ENCODE measurements around the gene LBHD2.

LBHD2 gene

GRCh38 chr14:103068351-103069073, 15.5 kb upstream of the LBHD2 start:
- DNase-seq (ENCODE audit: low spot score): no peak

- DNase-seq (ENCODE audit: low spot score): no peak
Measured at GRCh38 chr14:103070263-103070885, 13.6 kb upstream of the LBHD2 start.

- DNase-seq (ENCODE audit: low spot score): no peak
Measured at GRCh38 chr14:103070971-103071542, 13.0 kb upstream of the LBHD2 start.

GRCh38 chr14:103071544-103072251, 12.3 kb upstream of the LBHD2 start:
- DNase-seq (ENCODE audit: low spot score): no peak

GRCh38 chr14:103072595-103073366, 11.2 kb upstream of the LBHD2 start:
- no peak for DNase-seq (ENCODE audit: low spot score)

- DNase-seq (ENCODE audit: low spot score): no peak
Measured at GRCh38 chr14:103073367-103073875, 10.6 kb upstream of the LBHD2 start.

- no peak for DNase-seq (ENCODE audit: low spot score)
Measured at GRCh38 chr14:103073876-103074728, 9.9 kb upstream of the LBHD2 start.

- DNase-seq (ENCODE audit: low spot score): no peak
Measured at GRCh38 chr14:103074729-103075367, 9.2 kb upstream of the LBHD2 start.

- peak; percentile 76 for DNase-seq (ENCODE audit: low spot score)
Measured at GRCh38 chr14:103078420-103078749, 5.6 kb upstream of the LBHD2 start.

GRCh38 chr14:103078860-103079587, 5.0 kb upstream of the LBHD2 start:
- DNase-seq (ENCODE audit: low spot score): no peak

GRCh38 chr14:103081951-103082350, 2.1 kb upstream of the LBHD2 start:
- DNase-seq (ENCODE audit: low spot score): no peak

GRCh38 chr14:103085106-103086091, 1.4 kb downstream of the LBHD2 start:
- no peak for DNase-seq (ENCODE audit: low spot score)

GRCh38 chr14:103086771-103087342, 2.8 kb downstream of the LBHD2 start:
- no peak for DNase-seq (ENCODE audit: low spot score)

GRCh38 chr14:103087343-103087835, 3.4 kb downstream of the LBHD2 start:
- DNase-seq (ENCODE audit: low spot score): no peak

- no peak for DNase-seq (ENCODE audit: low spot score)
Measured at GRCh38 chr14:103088921-103089320, 4.9 kb downstream of the LBHD2 start.

- DNase-seq (ENCODE audit: low spot score): no peak
Measured at GRCh38 chr14:103089386-103090335, 5.7 kb downstream of the LBHD2 start.

- no peak for DNase-seq (ENCODE audit: low spot score)
Measured at GRCh38 chr14:103090481-103091020, 6.5 kb downstream of the LBHD2 start.
